SK-MEL-5 (cell line): Measurements from ENCODE around the gene CHID1. TPM values are rescaled to one million over a fixed set of nuclear protein-coding genes. Genes with fewer than 3 reads are reported as not detected.
A peak's percentile ranks its signal among the peaks of the same experiment; 100 is the strongest.

Experiments
- DNase-seq: peaks from one replicate; pipeline ENCODE4 v3.0.0-alpha.2; 2016; ENCODE audit warnings: low read depth, low spot score
- in situ Hi-C: cut with HindIII; loops from 2 replicates; pipeline ENCODE4 v1.10.0; 2016; ENCODE audit warnings: low sequenced_read_pairs, high pct_unique_total_duplicates, low pct_unique_long_range_greater_than_20kb
- total RNA-seq: library from RNA; depleted of rRNA; stranded (reverse); fragments of >200 nt; shearing (Covaris generic); gene quantifications from 2 replicates; pipeline ENCODE4 v1.2.3, GENCODE V29; 2014

Gene CHID1
- total RNA-seq, 1 experiment from 2014 or later, result 31.0 TPM

DNA sequence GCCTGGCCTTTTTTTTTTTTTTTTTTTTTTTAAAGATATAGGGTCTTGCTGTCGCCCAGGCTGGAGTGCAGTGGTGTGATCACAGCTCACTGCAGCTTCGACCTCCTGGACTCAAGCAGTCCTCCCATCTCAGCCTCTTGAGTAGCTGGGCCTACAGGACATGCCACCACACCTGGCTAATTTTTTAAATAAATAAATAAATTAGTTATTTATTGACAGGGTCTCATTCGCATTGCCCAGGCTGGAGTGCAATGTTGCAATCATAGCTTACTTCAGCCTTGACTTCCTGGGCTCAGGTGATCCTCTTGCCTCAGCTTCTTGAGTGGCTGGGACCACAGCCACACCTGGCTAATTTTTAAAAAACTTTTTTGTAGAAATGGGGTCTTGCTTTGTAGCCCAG is 25.6 kb upstream of the CHID1 start:
- DNase-seq, result no peak
- in situ Hi-C loops, result no loop called here

DNA sequence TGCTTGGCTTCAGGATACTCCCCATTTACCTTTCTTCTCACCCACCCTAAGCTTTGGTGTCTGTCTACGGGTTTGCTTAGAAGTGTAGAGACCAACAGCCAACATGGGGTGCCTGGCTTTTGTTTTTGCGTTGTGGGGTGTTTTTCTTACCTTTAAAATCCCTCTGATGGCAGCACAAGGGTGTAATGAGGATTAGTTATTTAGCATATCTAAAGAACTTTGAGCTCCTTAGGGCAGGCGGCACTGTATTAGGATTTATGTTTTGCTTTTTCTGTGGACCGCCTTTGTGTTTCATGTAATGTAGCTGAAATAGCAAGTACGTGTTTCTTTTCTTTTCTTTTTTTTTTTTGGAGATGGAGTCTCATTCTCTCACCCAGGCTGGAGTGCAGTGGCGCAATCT is 23.9 kb upstream of the CHID1 start:
- no peak for DNase-seq
- in situ Hi-C loops, result no loop called here

DNA sequence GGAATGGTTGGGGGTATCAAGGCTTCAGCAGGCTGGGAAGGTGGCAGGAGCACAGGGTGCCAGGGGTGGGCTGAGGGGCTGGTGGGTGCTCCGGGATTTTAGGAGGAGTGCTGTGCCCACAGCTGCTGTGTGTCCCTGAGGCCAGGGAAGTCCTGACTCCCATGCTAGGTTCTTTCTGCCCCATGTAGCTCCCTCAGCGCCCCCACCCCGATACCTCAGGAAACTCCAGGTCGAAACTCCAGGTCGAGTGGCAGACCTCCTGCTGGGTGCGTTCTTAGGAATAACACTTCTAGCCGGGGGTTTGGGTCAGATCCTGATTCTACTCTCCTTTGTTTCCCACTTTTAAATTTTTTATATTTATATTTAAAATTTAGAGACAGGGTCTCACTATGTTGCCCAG is 23.3 kb upstream of the CHID1 start:
- in situ Hi-C loops, result no loop called here
- DNase-seq, result no peak

DNA sequence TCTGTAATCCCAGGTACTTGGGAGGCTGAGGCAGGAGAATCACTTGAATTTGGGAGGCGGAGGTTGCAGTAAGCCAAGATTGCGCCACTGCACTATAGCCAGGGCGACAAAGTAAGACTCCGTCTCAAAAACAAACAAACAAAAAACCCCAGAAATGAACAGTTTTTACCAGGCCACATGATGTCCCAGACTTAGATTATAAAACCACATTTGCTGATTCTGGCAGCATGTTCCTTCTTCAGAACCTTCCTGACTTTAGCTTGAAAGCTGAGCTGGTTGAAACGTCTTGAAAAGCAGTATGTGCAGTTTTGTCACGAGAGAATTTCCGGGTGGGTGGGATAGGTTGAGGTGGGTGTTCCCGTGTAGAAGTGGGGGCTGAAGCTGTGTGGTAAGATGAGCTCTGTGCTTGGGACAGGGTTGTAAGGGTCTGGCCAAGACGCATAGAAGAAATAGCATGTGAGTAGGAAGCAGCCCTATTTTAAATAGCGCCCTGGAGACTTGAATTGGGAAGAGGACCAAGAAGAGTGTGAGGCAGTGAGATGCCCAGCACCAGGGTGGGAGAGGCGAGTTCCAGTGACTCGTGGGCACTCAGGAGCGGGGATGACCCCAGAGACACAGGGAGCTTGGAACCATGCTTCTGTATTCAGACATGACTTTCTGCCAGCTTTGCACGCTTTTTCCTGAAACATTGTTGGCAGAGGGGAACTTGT is 22.7 kb upstream of the CHID1 start:
- DNase-seq, result no peak
- in situ Hi-C loops, result no loop called here

DNA sequence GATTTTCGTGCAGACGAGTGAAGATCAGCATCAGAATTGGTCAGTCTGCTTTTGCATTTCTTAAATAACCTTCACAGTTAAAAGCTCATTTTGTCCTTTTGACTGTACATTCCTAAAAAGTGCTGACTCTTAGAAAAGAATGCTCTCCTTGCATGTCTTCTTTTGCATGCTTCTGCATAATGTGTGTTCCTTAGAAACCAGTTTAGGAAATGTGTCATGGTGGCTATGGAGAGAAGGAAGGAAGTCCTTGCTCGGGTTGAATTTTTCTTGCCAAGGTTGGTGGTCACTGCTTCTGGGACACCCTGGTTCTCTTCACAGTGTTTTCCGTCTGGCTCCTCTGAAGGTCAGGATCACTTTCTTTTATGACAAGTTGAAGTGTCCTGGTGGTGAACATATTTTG is 21.8 kb upstream of the CHID1 start:
- no peak for DNase-seq
- in situ Hi-C loops, result no loop called here

DNA sequence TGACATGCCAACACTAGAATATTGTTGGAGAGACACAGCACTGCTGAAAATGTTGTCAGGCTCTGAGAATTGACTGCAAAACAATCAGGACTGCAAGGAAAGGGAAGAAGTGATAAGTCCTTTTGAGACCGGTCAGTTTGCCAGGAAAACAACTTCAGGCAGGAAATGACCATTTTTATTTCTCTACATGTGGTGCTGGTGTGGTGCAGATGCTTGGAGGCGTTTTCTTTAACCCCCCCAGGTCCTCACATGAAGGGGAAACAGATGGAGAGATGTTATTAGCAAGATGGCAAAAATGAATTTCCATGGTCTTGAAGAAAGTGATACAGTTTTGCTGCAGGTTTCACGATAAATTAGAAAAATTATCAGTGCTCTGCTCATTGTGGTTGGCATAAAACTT is 20.8 kb upstream of the CHID1 start:
- in situ Hi-C loops, result no loop called here
- DNase-seq, result no peak

DNA sequence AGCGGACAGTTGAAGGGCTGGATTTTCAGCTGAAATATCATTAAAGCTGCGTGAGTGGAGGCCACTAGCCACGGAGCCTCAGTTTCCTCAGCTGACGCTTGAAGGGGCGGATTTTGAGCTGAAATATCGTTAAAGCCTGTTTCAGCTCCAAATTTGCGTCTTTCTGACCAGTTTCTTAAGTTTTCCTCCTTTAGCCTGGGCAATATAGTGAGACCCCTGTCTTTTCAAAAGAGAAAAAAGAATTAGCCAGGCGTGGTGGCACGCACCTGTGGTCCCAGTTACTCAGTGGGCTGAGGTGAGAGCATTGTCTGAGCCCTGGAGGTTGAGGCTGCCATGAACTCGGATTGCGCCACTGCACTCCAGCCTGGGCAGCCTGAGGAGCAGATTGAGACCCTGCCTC is 18.8 kb upstream of the CHID1 start:
- in situ Hi-C loops, result no loop called here
- DNase-seq, result no peak

DNA sequence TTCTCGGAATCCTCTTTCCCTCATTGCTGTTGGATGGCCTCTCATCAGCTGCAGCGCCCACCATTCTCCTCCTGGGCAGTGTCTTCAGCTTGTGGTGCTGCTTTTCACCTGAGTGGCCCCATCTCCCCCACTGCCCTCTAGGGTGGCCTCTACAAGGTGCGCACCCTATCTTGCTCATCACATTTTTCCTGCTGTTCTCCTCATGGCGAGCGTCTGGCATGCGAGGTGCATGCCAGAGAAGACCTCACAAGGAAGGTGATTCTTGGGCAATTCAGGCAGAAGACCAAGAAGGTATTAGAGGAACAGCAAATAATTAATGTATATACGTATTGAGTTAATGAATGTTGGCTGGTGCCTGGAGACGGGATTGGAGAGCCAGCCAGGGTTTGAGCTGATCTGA is 18.2 kb upstream of the CHID1 start:
- no peak for DNase-seq
- in situ Hi-C loops, result no loop called here

DNA sequence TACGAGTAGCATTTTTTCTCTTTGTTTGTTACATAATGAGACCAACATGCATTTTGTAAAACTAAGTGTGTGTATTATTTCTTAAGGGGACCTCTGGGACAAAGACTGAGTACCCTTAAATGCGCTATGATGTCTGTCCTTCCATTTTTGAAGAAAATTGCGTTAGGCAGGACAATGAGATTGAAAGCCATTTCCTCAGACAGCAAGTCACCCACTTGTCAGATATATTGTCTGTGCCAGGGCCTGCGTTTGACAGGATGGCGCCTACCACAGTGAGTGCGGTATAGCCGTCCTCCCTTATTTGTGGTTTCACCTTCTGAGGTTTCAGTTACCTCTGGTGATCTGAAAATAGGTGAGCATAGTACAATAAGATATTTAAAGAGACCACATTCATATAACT is 17.3 kb upstream of the CHID1 start:
- in situ Hi-C loops, result no loop called here
- DNase-seq, result no peak

DNA sequence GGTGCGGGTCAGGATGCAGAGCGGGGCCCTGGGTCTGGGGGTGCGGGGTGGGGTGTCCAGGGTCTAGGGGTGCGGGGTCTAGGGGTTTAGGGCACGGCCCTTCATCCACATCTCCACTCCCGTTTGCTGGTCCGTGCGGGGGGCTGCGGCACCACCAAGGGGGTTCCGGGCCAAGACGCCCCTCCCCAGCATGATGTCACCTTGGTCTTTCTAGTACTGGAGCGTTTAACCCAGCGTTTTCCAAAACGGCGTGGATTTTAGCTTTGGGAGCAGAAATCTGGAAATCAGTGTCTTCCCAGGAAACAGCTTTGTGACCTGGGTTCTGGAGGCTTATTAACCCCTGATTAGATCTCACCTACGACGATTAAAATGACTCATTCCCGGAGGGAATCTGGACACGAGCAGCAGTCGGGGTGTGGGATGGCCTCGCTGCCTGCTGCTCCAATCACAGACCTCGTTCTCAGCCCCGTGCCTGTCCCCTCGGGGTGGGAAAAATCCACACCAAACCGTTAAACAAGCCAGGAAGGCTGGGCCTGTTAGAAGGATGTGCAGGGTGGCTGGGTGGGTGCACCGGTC is 15.8 kb upstream of the CHID1 start:
- in situ Hi-C loops, result no loop called here
- peak; percentile 66 for DNase-seq

DNA sequence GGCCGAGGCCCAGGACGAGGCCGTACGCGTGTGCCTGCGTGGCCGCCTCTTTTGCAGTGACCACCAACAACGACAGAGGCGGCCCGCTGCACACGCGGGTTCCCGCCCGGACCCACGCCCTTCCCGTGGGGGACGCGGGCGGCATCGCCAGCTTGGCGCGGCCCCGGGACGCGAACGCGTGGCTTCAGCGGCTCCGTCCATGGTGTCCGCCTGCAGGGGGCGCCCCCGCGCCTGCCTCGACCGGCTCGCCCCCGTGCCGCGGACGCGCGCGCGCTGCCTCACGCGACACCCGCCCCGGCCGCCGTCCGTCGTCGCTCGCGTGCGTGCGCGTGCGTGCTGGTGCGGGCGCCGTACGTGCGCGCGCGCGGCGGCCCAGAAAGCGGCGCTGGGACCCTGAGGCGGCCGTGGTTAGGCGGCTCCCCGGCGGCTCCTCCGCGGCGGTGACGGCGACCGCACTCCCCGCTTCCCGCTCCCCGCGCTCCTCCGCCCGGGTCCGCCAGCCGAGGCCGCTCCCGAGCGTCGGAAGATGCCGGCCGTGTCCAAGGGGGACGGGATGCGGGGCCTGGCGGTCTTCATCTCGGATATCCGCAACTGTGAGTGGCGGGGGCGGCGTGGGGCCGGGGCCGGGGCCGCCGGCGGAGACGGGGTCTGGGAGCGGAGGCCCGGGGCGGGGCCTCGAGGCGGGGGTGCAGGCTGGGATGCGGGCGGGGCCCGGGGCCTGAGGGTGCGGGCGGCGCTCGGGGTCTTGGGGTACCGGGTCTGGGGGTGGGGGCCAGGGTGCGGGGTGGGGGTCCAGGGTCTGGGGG is 15.1 kb upstream of the CHID1 start, which contains the start of gene AP2A2:
Gene AP2A2 (plus strand): TSS at position 375 of the 806 bp plus-strand sequence. CDS start 152 bp downstream, at position 527.
- in situ Hi-C loops, result no loop called here
- peak; percentile 84 for DNase-seq

DNA sequence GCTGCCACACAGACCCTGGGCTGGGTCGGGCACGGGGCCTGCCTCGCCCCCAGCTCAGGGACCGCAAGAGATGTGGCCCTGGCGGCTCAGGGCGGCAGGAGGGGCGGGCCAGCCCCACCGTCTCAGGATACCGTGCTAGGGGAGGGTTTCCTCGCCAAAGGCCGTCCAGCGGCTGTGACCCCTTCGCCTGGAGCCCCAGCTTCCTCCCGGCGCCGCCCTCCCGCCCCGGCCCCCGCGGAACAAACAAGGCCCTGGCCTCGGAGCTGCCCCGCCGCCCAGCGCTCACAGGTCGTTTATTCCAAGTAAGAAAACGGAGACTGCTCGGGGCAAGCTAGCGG is 14.5 kb upstream of the CHID1 start:
- no peak for DNase-seq
- in situ Hi-C loops, result no loop called here

DNA sequence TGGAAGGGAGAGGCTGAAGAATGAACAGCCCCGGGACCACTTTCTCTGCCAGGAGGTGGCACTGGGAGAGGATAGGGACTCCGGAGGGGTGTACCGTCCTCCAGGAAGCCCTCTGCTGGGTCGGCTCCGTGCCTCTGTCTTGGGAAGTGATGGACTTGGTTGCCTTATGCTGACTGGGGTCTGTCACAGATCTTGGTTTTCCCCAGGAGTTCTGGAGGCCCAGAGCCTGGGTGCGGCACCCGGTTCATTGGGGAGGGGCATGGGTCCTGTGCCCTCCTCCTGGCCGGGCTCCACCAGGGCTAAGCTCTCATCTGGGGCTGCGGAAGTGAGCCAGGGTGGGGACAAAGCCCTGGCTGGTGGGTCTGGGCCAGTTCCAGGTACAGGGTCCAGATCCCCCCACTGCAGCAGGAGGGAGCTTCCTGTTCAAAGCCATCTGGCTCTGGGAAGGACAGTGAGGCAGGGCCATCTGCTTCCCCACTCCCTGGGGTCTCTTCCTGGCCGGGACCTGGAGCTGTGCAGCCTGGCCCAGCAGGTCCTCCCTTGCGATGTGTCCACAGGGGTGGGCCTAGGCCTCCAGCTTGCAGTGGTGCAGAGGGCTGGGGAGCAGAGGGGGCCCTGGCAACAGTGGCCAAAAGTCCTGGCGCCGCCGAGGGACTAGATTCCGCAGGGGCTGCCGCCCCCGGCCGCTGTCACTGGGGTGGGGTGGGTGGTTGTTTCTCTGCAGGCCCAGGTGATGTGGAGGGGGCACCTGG is 14.0 kb upstream of the CHID1 start:
- in situ Hi-C loops, result no loop called here
- no peak for DNase-seq

DNA sequence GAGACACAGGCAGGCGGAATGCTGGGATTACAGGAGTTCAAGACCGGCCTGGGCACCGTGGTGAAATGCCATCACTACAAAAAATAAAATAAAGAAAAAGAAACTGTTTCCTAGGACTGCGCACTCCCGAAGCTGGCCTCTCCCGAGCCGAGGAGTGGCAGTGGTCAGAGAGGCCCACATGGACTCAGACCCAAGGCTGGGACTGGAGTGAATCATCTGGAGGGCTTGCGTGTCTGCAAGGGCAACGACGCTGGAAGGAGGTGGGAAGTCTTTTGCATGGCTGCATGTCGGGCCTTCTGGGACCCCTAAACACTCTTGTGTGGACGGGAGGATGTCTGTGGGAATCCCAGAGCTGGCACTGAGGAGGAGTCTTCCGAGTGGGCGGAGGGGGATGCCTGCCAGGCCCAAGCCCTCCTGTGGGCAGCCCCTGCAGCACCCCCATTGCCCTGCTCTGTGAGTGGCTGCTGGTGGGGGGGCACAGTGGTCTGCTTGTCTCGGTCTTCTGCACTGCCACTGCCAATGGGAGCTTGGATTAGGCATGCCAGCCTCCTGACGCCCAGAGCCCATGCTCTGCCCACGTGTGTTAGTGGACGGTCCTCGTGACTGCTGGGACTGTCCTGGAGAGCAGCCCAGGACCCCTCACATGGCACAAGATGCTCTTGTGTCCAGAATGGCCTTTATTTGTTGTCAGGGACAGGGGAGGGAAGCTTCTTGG is 13.2 kb upstream of the CHID1 start:
- no peak for DNase-seq
- in situ Hi-C loops, result no loop called here

DNA sequence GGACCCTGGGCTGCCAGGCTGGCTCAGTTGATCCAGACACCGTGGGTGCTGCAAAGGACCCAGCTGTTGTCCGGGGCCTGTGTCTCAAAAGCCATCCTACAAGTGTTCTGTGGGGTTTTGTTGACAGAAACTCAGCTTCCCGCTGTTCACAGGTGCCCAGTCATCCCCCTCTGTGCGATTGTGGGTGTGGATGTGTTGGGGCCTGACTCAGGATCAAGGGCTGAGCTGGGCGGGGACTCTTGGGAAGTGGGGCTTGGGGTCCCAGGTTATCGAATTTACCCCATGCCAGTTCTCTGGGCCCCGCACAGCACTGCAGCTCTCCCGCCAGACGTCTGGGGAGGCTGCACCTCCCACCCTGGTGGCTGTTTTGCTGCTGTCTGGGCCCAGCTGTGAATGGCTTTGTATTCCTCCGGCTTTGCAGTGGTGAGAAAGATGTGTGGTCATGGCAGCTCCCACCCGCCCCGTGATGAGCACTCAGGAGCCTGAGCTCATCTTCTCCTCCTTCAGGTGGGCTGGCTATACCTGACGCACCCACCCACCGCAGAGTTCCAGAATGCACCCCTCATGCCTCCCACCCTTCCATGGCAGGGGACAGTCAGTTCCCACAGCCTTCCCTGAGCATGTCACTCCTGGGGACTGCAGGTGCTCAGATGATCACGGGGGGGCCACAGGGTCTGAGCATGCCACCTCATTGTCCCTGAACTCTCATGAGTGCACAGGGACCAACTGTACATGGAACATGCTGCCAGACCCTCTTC is 11.5 kb upstream of the CHID1 start:
- in situ Hi-C loops, result no loop called here
- no peak for DNase-seq

DNA sequence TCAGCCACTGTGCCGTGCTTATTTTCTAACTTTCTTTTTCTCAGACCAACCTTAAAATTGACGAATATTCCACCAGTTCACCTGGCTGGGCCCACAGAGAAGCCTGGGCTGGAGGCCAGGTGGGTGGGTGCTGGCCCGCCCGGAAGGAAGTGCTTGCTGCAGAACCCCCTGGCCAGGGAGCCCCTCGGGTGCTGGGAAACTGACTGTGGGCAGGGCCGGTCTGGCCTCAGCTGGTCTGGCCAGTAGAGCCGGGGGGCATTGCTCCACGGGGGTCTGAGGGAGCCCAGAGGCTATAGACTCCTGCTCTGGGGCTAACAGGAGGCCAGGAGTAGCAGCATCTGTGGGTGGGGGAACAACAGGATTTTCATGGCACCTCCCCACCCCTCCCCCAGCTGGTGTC is 6.8 kb upstream of the CHID1 start:
- DNase-seq, result no peak
- in situ Hi-C loops, result no loop called here
